Measurements from ENCODE around the gene ZNF787.

DNA sequence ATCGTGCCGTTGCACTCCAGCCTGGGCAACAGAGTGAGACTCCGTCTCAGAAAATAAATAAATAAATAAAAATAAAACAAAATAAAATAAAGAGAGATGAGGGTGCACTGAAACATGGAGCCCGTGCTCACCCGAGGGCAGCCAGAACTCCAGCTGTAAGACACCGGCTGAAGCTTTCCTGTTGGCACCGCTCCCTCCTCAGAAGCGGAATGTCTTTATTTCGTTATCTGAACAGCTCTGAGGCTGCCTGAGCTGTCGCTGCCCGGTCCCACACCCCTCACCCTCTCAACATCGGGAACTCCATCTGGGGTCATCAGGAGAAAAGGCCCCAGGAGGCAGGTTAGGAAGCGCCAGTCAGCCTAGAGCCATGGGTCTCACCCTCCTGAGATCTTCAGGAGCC is 24.4 kb downstream of the ZNF787 start:
- no peak for TF ChIP-seq TCF4 (CRISPR knock-in tag; IDR thresholded peaks at IDR 0.05; ENCODE audit: borderline replicate concordance)
- TF ChIP-seq ZC3H10 (CRISPR knock-in tag; IDR thresholded peaks at IDR 0.05) = no peak
- no peak for TF ChIP-seq OSR1 (CRISPR knock-in tag; IDR thresholded peaks at IDR 0.05)
- TF ChIP-seq, protein P1, sequence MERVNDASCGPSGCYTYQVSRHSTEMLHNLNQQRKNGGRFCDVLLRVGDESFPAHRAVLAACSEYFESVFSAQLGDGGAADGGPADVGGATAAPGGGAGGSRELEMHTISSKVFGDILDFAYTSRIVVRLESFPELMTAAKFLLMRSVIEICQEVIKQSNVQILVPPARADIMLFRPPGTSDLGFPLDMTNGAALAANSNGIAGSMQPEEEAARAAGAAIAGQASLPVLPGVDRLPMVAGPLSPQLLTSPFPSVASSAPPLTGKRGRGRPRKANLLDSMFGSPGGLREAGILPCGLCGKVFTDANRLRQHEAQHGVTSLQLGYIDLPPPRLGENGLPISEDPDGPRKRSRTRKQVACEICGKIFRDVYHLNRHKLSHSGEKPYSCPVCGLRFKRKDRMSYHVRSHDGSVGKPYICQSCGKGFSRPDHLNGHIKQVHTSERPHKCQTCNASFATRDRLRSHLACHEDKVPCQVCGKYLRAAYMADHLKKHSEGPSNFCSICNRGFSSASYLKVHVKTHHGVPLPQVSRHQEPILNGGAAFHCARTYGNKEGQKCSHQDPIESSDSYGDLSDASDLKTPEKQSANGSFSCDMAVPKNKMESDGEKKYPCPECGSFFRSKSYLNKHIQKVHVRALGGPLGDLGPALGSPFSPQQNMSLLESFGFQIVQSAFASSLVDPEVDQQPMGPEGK (CRISPR knock-in tag; IDR thresholded peaks at IDR 0.05; ENCODE audit: borderline replicate concordance) = no peak
- TF ChIP-seq SNAI2 (CRISPR knock-in tag; IDR thresholded peaks at IDR 0.05) = no peak
- TF ChIP-seq ZFP30 (CRISPR knock-in tag; IDR thresholded peaks at IDR 0.05) = no peak

Data from SK-N-SH treated with all-trans-retinoic acid at 6 μM for 48 hours (cell line).